HepG2 (cell line): Measurements from ENCODE around the gene IGSF21. TPM values are rescaled to one million over a fixed set of nuclear protein-coding genes. Genes with fewer than 3 reads are reported as not detected.

Experiments
- ATAC-seq: fragments of 200-7000 bp; cut with Tn5 transposase; 3 replicates; pipeline ENCODE4 v1.9.1; 2020; ENCODE audit warnings: mild to moderate bottlenecking, moderate library complexity
- BruUV-seq: library from RNA; stranded (reverse); fragments of 400-500 nt; replicated peaks from 2 replicates; lab custom pipeline; 2021; lab: Mats Ljungman, UMichigan
- CTCF ChIA-PET: fragments of 300-600 bp; formaldehyde crosslinking; extraction: SDS; loops from one replicate; lab custom pipeline; 2021; ENCODE audit warnings: low total read pairs, inconsistent platforms, low intra/inter-chr PET ratio; lab: Yijun Ruan, JAX
- POLR2A ChIA-PET: fragments of 350-600 bp; sonication (Branson Sonifier 250); formaldehyde crosslinking; loops from one replicate; lab custom pipeline; 2020; ENCODE audit warnings: antibody characterized with exemption, inconsistent platforms; lab: Yijun Ruan, JAX
- DNase-seq: peaks from one replicate; pipeline ENCODE4 v3.0.0-alpha.2; 2015; ENCODE audit warnings: low spot score
- FAIRE-seq: peaks from 3 replicates; lab custom pipeline; 2011; peaks lifted over from hg19 to GRCh38; lab: Jason Lieb, UNC
- H2AFZ ChIP-seq: one replicate; pipeline ENCODE4 v1.6.1; 2011; ENCODE audit warnings: low read length, inconsistent platforms
- H3K27ac ChIP-seq: fragments of 300-600 bp; 3 replicates; pipeline ENCODE4 v1.8.0; 2011; ENCODE audit warnings: mixed run types, mild to moderate bottlenecking, mixed read lengths, low read length, inconsistent platforms; ENCODE audit not compliant: insufficient read depth; ENCODE audit errors: extremely low read length
- H3K27me3 ChIP-seq, 2 experiments: fragments of 200-600 bp in 1 of 2; 2 replicates in 1 of 2; 3 replicates in 1 of 2; pipeline versions ENCODE4 v1.6.0 to v1.8.0; 2011; ENCODE audit warnings: low read length in 2 of 2, mild to moderate bottlenecking in 2 of 2, moderate library complexity in 2 of 2, inconsistent platforms in 1 of 2; ENCODE audit not compliant: insufficient read depth in 2 of 2, control insufficient read depth in 1 of 2
- H3K36me3 ChIP-seq, 2 experiments: fragments of 200-600 bp in 1 of 2; replicated peaks in 1 of 2; 2 replicates in 1 of 2; 3 replicates in 1 of 2; pipeline versions ENCODE4 v1.5.1 to v1.8.0; 2011; ENCODE audit warnings: low read length in 2 of 2, inconsistent platforms in 1 of 2; ENCODE audit not compliant: insufficient read depth in 2 of 2, control insufficient read depth in 1 of 2
- H3K4me1 ChIP-seq: 2 replicates; pipeline ENCODE4 v1.5.1; 2012; ENCODE audit warnings: low read length, inconsistent platforms; ENCODE audit not compliant: insufficient read depth
- H3K4me2 ChIP-seq: 2 replicates; pipeline ENCODE4 v1.6.0; 2011; ENCODE audit warnings: low read depth, low read length, inconsistent platforms
- H3K4me3 ChIP-seq, 3 experiments: fragments of 200-600 bp in 1 of 3; sonication (generic), shearing (Covaris generic) in 1 of 3; replicated peaks in 1 of 3; 2 replicates each; pipeline ENCODE4 v1.5.1; 2011 to 2016; ENCODE audit warnings: low read length in 3 of 3, inconsistent platforms in 2 of 3, low read depth in 2 of 3, mild to moderate bottlenecking in 2 of 3, control low read depth in 1 of 3, mixed read lengths in 1 of 3; ENCODE audit not compliant: insufficient read depth in 1 of 3
- H3K79me2 ChIP-seq: one replicate; pipeline ENCODE4 v1.6.1; 2011; ENCODE audit warnings: low read length, inconsistent platforms; ENCODE audit not compliant: insufficient read depth
- H3K9ac ChIP-seq: 2 replicates; pipeline ENCODE4 v1.6.0; 2011; ENCODE audit warnings: mild to moderate bottlenecking, low read depth, low read length, inconsistent platforms; ENCODE audit not compliant: insufficient read depth
- H3K9me3 ChIP-seq: 2 replicates; pipeline ENCODE4 v1.5.1; 2012; ENCODE audit warnings: mild to moderate bottlenecking, low read length
- H4K20me1 ChIP-seq: 2 replicates; pipeline ENCODE4 v1.6.0; 2011; ENCODE audit warnings: inconsistent platforms, mild to moderate bottlenecking, low read length, moderate library complexity; ENCODE audit not compliant: insufficient read depth
- FOXM1 ChIP-seq: sonication (generic); formaldehyde crosslinking; IDR thresholded peaks from 2 replicates; pipeline ENCODE4 v1.5.0; 2020; ENCODE audit warnings: missing genetic modification reagents
- ZNF780A ChIP-seq: sonication (generic); formaldehyde crosslinking; IDR thresholded peaks from 2 replicates; pipeline ENCODE4 v1.8.0; 2022; ENCODE audit warnings: mild to moderate bottlenecking, missing genetic modification reagents, moderate library complexity
- WGBS: methylation state at CpG from one replicate; pipeline ENCODE4 v1.1.6; 2017; ENCODE audit warnings: low lambda C conversion rate; 5-methylcytosine and 5-hydroxymethylcytosine counted together
- in situ Hi-C: cut with HindIII; loops from 2 replicates; pipeline ENCODE4 v1.10.0; 2017; ENCODE audit warnings: low pct_unique_long_range_greater_than_20kb; ENCODE audit not compliant: extremely low pct_ligation_motif_present
- intact Hi-C: fragments of 100-400 bp; cut with micrococcal nuclease; formaldehyde crosslinking; loops from one replicate; pipeline ENCODE4 v1.10.0; 2022; ENCODE audit not compliant: unreplicated experiment
- polyA plus RNA-seq, 8 experiments: library from polyadenylated mRNA; depleted of rRNA in 3 of 8; stranded (reverse) in 7 of 8; unstranded in 1 of 8; fragments of >200 nt; fragmentation: Illumina TruSeq in 4 of 8; extraction: Trizol in 4 of 8; gene quantifications; 2 replicates each; pipeline versions ENCODE4 v1.2.1 to v1.2.3, GENCODE V29; 2011 to 2016; ENCODE audit warnings: low read depth in 4 of 8, missing spikeins in 1 of 8, mixed read lengths in 1 of 8; ENCODE audit not compliant: insufficient read depth in 1 of 8
- total RNA-seq, 5 experiments: library from RNA; depleted of rRNA; stranded (reverse); fragments of >200 nt; fragmentation: Illumina TruSeq; extraction: Trizol; gene quantifications; 2 replicates each; pipeline ENCODE4 v1.2.3, GENCODE V29; 2016; ENCODE audit warnings: low read depth in 1 of 5
- TF ChIP-seq, protein P1 (sequence below): sonication (generic); formaldehyde crosslinking; IDR thresholded peaks from 2 replicates; pipeline ENCODE4 v1.8.1; 2023; ENCODE audit warnings: mild to moderate bottlenecking, missing genetic modification reagents
- TF ChIP-seq, protein P2 (sequence below): IDR thresholded peaks from 2 replicates; pipeline ENCODE4 v1.6.1; 2016; ENCODE audit warnings: missing genetic modification reagents, missing compliant biosample characterization
- TF ChIP-seq, protein P3 (sequence below): sonication (generic); formaldehyde crosslinking; IDR thresholded peaks from 2 replicates; pipeline ENCODE4 v1.4.0; 2020; ENCODE audit warnings: missing genetic modification reagents, borderline replicate concordance

The IGSF21 gene
- total and polyA plus RNA-seq, 2 of the 13 experiments (the other 11 are each of a cell fraction or from before 2014, with no cell fraction given), result not detected

DNA sequence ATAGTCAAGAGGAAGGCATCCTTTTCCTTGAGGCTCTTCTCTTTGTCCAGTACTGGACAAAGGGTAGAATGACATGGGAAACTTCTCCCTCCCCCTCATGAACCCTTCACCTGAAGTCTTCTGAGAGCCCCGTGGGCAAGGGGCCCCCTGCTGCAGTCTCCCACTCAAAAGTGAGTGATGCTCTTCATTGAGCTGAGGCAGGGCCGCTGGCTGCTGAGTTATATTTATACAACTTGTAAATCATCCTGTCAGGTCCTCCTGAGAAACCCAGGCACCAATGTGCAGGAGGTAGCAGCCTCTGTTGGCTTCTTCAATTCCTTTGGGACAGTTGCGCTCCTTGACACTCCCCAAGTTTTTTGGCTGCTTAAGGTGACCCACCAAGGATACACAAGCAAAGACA lies 150.2 kb downstream of the IGSF21 start (continued):
- TF ChIP-seq, protein P1, sequence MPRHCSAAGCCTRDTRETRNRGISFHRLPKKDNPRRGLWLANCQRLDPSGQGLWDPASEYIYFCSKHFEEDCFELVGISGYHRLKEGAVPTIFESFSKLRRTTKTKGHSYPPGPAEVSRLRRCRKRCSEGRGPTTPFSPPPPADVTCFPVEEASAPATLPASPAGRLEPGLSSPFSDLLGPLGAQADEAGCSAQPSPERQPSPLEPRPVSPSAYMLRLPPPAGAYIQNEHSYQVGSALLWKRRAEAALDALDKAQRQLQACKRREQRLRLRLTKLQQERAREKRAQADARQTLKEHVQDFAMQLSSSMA (CRISPR knock-in tag), result no peak
- TF ChIP-seq, protein P2, sequence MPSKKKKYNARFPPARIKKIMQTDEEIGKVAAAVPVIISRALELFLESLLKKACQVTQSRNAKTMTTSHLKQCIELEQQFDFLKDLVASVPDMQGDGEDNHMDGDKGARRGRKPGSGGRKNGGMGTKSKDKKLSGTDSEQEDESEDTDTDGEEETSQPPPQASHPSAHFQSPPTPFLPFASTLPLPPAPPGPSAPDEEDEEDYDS (CRISPR knock-in tag), result no peak
- TF ChIP-seq, all 625 proteins: peak for 0

DNA sequence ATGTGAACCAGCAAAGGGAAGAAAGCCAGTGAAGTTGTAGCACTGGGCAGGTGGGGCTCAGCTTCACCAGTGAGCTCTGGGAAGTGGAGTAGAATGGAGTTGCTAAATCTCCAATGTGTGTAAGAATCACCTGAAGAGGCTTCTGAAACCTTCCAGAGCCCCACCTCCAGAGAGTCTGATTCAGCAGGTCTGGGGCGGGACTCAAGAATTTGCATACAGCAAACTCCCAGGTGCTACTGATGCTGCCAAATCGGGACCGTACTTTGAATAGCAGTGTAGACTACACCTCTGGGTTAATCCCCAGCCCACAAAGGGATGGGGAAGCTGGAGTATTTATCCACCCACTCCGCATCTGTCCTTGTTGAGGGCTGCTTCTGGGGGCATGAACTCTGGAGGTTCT lies 154.3 kb downstream of the IGSF21 start:
- ATAC-seq (no peak), FAIRE-seq (no peak), DNase-seq (no peak)
- Histone ChIP-seq H3K27ac (no peak overlapping the region), H4K20me1 (no peaks in the 10 kb centered on the region), H2AFZ (no peak overlapping the region), H3K4me2 (no peak overlapping the region), H3K9me3 (no peaks in the 10 kb centered on the region), H3K4me3 (no peak overlapping the region), H3K27me3 (peaks cover 0 to 2% of the 10 kb centered on the region in 2 experiments; a peak in 2 of 5 replicates), H3K36me3 (no peaks in the 10 kb centered on the region), H3K4me1 (no peaks in the 10 kb centered on the region), H3K9ac (no peak overlapping the region), H3K79me2 (no peaks in the 10 kb centered on the region)
- TF ChIP-seq ZNF780A (CRISPR knock-in tag) (no peak), FOXM1 (CRISPR knock-in tag) (no peak)
- TF ChIP-seq, protein P3, sequence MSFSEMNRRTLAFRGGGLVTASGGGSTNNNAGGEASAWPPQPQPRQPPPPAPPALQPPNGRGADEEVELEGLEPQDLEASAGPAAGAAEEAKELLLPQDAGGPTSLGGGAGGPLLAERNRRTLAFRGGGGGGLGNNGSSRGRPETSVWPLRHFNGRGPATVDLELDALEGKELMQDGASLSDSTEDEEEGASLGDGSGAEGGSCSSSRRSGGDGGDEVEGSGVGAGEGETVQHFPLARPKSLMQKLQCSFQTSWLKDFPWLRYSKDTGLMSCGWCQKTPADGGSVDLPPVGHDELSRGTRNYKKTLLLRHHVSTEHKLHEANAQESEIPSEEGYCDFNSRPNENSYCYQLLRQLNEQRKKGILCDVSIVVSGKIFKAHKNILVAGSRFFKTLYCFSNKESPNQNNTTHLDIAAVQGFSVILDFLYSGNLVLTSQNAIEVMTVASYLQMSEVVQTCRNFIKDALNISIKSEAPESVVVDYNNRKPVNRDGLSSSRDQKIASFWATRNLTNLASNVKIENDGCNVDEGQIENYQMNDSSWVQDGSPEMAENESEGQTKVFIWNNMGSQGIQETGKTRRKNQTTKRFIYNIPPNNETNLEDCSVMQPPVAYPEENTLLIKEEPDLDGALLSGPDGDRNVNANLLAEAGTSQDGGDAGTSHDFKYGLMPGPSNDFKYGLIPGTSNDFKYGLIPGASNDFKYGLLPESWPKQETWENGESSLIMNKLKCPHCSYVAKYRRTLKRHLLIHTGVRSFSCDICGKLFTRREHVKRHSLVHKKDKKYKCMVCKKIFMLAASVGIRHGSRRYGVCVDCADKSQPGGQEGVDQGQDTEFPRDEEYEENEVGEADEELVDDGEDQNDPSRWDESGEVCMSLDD, result no peak
- CTCF ChIA-PET, result no interaction called here
- BruUV-seq, result no TSS peak
- intact Hi-C loops, result no loop called here
- in situ Hi-C loops, result no loop called here
- WGBS, result 0% methylated on average over 1 of the region's 4 CpGs
- POLR2A ChIA-PET, result no interaction called here
